Right lobe of liver (tissue), 6 donors: ENCODE results near the gene LHX6. TPM values are rescaled to one million over a fixed set of nuclear protein-coding genes. Genes with fewer than 3 reads are reported as not detected.

Experiments used
- ATAC-seq, 4 donors: fragments of 200-7000 bp; cut with Tn5 transposase; one replicate each; pipeline ENCODE4 v1.9.1; 2020; ENCODE audit warnings: mild to moderate bottlenecking in 4 of 4, moderate library complexity in 4 of 4
- DNase-seq, 3 donors: peaks; one replicate each; pipeline ENCODE4 v3.0.0-alpha.2; 2020
- H3K27ac ChIP-seq, 3 donors: fragments of 200-600 bp; one replicate each; pipeline ENCODE4 v1.8.0; 2022
- H3K27me3 ChIP-seq, 2 donors: fragments of 200-600 bp; one replicate each; pipeline ENCODE4 v1.8.0; 2022
- H3K36me3 ChIP-seq, 4 donors: fragments of 200-600 bp; sonication (generic) in 1 of 4; one replicate each; pipeline versions ENCODE4 v1.5.1 to v1.8.0; 2017 to 2022; ENCODE audit warnings: control low read depth in 1 of 4
- H3K4me1 ChIP-seq, 4 donors: fragments of 200-600 bp; sonication (generic) in 1 of 4; one replicate each; pipeline versions ENCODE4 v1.5.1 to v1.8.0; 2017 to 2022; ENCODE audit warnings: control low read depth in 1 of 4
- H3K4me3 ChIP-seq, 3 donors: fragments of 200-600 bp; one replicate each; pipeline ENCODE4 v1.8.0; 2022
- H3K9me3 ChIP-seq, 4 donors: fragments of 200-600 bp; sonication (generic) in 1 of 4; one replicate each; pipeline versions ENCODE4 v1.5.1 to v1.8.0; 2017 to 2022; ENCODE audit warnings: control low read depth in 1 of 4
- POLR2A ChIP-seq: fragments of 450-650 bp; IDR thresholded peaks from one replicate; pipeline ENCODE4 v1.6.1; 2017; ENCODE audit warnings: antibody characterized with exemption, mild to moderate bottlenecking
- WGBS: methylation state at CpG from one replicate; pipeline ENCODE4 v1.1.6; 2018; ENCODE audit warnings: low coverage, low lambda C conversion rate; ENCODE audit not compliant: insufficient coverage; ENCODE audit errors: missing lambda C conversion rate; 5-methylcytosine and 5-hydroxymethylcytosine counted together
- intact Hi-C, 2 donors: fragments of 100-400 bp; cut with DNase I; formaldehyde crosslinking; loops; one replicate each; pipeline versions ENCODE4 v1.11.2 to v1.14.1; 2022
- total RNA-seq, 6 experiments: library from RNA; depleted of rRNA in 2 of 6; stranded (reverse); fragments of >200 nt in 2 of 6; fragmentation: NEBNext Ultra II Directional in 3 of 6; extraction: Animal tissue kit (Norgen Biotek cat#: 25700) in 3 of 6; gene quantifications; one replicate each; pipeline versions ENCODE4 v1.1.0 to v1.2.4, GENCODE V29; 2016 to 2023
- TF ChIP-seq, protein P1 (sequence below), 4 donors: fragments of 200-600 bp in 3 of 4; fragments of 450-650 bp in 1 of 4; IDR thresholded peaks; one replicate each; pipeline versions ENCODE4 v1.5.1 to v1.8.0; 2016 to 2022; ENCODE audit warnings: antibody characterized with exemption in 4 of 4, mild to moderate bottlenecking in 2 of 4
- donor health status: DM: no; HTN: yes; CAD: no.
- donor health status: DM: no; HTN: no; CAD: no.
- donor health status: DM: no; HTN: no; CAD: no.
- donor health status: DM: no; HTN: yes; CAD: no.
- donor health status: DM: no; HTN: yes; CAD: no.

The LHX6 gene
- total RNA-seq, 6 experiments from 2014 or later: 0.20 to 0.51 (median 0.32) TPM

DNA sequence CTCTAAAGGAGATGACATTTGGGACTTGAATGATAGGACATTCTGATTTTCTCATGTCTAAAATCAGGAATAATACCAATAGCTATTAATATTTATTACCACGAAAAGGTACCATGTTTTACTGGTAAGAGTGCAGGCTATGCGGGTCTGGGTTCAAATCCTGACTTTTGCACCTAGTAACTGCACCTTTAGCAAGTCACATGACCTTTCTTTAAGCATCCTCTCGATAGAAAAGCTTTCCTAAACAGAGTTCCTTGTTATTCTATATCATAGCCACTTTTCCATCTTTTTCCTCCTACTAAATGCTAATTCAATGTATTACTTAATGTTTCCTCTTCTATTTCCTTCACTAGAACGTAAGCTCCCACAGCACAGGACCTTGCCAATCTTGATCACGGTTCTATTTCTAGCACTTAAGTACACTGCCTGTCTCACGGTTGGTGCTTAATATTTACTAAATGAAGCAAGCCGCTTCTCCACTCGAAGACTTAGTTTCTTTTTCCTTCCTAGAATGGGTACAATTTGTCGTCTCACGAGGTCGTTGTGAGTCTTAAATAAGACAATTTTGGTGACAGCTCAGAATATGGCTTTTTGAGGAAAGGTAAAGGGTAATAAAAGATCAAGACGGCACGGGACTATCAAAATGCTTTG, 35.1 kb upstream of the LHX6 start:
- ATAC-seq: peak in 2 of 4 donors; percentile 5 to 10
- no peak for DNase-seq
- Histone ChIP-seq H3K27me3 (no peaks in the 10 kb centered on the region), H3K4me1 (peaks cover 0 to 32% (median 9%) of the 10 kb centered on the region in 4 donors), H3K4me3 (peak overlapping the region; percentile 42 to 84 (median 74)), H3K9me3 (no peaks in the 10 kb centered on the region), H3K27ac (peak overlapping the region; percentile 88 to 95 (median 92)), H3K36me3 (peaks cover 0 to 18% (median 11%) of the 10 kb centered on the region in 4 donors)
- WGBS: 8% methylated on average over 13 of the region's 13 CpGs
- TF ChIP-seq, protein P1, sequence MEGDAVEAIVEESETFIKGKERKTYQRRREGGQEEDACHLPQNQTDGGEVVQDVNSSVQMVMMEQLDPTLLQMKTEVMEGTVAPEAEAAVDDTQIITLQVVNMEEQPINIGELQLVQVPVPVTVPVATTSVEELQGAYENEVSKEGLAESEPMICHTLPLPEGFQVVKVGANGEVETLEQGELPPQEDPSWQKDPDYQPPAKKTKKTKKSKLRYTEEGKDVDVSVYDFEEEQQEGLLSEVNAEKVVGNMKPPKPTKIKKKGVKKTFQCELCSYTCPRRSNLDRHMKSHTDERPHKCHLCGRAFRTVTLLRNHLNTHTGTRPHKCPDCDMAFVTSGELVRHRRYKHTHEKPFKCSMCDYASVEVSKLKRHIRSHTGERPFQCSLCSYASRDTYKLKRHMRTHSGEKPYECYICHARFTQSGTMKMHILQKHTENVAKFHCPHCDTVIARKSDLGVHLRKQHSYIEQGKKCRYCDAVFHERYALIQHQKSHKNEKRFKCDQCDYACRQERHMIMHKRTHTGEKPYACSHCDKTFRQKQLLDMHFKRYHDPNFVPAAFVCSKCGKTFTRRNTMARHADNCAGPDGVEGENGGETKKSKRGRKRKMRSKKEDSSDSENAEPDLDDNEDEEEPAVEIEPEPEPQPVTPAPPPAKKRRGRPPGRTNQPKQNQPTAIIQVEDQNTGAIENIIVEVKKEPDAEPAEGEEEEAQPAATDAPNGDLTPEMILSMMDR (IDR thresholded peaks at IDR 0.05): no peak
- no peak for TF ChIP-seq POLR2A
- intact Hi-C loops: loop anchor here in 1 of 2 donors (10.0 kb wide), 1 partner anchor 81 kb away; no protein-coding TSS in a partner anchor

DNA sequence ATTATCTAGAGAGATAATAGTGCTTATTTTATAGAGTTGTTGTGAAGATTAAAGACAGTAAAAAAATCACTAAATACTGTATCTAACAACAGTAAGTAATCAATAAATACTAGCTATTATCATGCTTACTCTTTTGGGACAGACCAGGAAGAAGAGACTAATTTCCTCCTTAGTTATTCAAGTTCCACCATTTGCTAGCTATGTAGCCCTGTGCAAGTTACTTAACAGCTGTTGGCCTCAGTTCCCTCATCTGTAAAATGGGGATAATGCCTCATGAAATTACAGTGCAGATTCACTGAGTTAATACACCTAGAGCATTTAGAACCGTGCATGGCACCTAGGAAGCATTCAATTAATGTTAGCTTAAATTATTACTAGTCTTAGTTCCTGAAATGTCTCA, 33.3 kb upstream of the LHX6 start:
- Histone ChIP-seq H3K4me3 (no peak overlapping the region), H3K9me3 (no peaks in the 10 kb centered on the region), H3K27ac (no peak overlapping the region), H3K27me3 (no peaks in the 10 kb centered on the region), H3K36me3 (peaks cover 0 to 21% (median 13%) of the 10 kb centered on the region in 4 donors), H3K4me1 (peaks cover 0 to 32% (median 9%) of the 10 kb centered on the region in 4 donors)
- no peak for ATAC-seq
- no peak for DNase-seq
- intact Hi-C loops: loop anchor here in 1 of 2 donors (10.0 kb wide), 1 partner anchor 83 kb away; no protein-coding TSS in a partner anchor
- TF ChIP-seq, protein P1 (IDR thresholded peaks at IDR 0.05): no peak
- 100% methylated on average over 1 of the region's 1 CpG for WGBS

DNA sequence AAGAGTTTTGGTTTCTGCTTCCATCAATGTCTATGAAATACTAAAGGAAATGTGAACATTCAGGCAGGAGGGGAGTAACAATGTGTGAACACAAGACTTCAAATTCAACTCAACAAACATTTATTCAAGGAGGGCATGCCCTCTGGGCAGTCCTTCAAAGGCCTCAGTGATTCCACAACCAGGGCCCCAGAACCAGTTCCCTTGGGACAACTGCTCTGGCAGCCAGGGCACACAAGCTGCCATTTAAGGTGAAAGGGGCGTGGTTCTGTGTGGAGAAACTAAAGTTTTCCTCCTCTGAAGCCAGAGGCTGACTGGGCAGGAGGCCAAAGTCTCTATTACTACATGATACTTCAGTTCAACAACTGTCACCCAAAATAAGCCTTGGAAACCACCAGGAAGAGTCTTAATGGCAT, 32.7 kb upstream of the LHX6 start:
- Histone ChIP-seq H3K27me3 (no peaks in the 10 kb centered on the region), H3K9me3 (no peaks in the 10 kb centered on the region), H3K27ac (no peak overlapping the region), H3K36me3 (peaks cover 0 to 21% (median 13%) of the 10 kb centered on the region in 4 donors), H3K4me3 (no peak overlapping the region), H3K4me1 (peaks cover 0 to 32% (median 9%) of the 10 kb centered on the region in 4 donors)
- intact Hi-C loops: loop anchor here in 1 of 2 donors (10.0 kb wide), 1 partner anchor 83 kb away; no protein-coding TSS in a partner anchor
- DNase-seq: peak; percentile 50 to 82 (median 70)
- TF ChIP-seq, protein P1 (IDR thresholded peaks at IDR 0.05): no peak
- TF ChIP-seq POLR2A: no peak
- ATAC-seq: peak in 3 of 4 donors; percentile 5 to 52 (median 18)
- WGBS: no CpG with 5 or more reads among the region's 1 CpG

DNA sequence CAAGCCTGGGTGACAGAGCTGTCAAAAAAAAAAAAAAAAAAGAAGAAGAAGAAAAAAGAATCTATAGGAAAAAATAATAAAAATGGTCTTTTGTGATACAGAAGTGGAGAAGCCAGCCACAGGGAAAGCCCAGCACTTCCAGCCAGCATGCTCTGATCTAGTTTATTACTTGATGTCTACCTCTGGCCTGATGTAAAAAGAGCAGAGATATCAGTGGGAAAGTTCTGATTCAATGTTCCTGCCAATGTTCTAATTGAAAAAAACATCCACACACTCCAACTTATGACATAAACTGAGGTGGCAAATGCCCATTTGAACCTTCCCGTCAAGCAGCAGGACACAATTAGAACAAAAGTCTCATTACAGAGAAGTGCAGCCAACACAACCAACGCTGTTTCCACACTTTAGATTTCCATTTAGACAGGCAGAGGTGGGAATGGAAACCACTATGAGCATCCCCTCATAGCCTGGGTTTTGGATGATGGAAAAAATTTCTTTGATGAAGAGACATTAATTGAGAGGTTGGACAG, 30.2 kb upstream of the LHX6 start:
- ATAC-seq (no peak), DNase-seq (no peak)
- no peak overlapping the region for H3K27ac ChIP-seq
- intact Hi-C loops: no loop called here
- H3K4me3 ChIP-seq: no peak overlapping the region
- H3K27me3 ChIP-seq: no peaks in the 10 kb centered on the region
- TF ChIP-seq, protein P1 (IDR thresholded peaks at IDR 0.05): no peak
- TF ChIP-seq POLR2A: no peak
- 83% methylated on average over 2 of the region's 2 CpGs for WGBS
- no peaks in the 10 kb centered on the region for H3K9me3 ChIP-seq
- peaks cover 0 to 25% (median 5%) of the 10 kb centered on the region in 4 donors for H3K4me1 ChIP-seq
- peaks cover 0 to 24% (median 13%) of the 10 kb centered on the region in 4 donors for H3K36me3 ChIP-seq
